H1 (cell line): ENCODE data around the gene FOXN1. TPM values are rescaled to one million over a fixed set of nuclear protein-coding genes. Genes with fewer than 3 reads are reported as not detected.
A peak's percentile ranks its signal among the peaks of the same experiment; 100 is the strongest.

ENCODE experiments used
- CTCF ChIA-PET: fragments of 300-600 bp; sonication (Branson Sonifier 250); formaldehyde crosslinking; loops from one replicate; lab custom pipeline; 2021; ENCODE audit not compliant: partially characterized antibody; lab: Charles Lee
- POLR2A ChIA-PET: fragments of 300-600 bp; sonication (Branson Sonifier 250); formaldehyde crosslinking; loops from one replicate; lab custom pipeline; 2021; ENCODE audit warnings: inconsistent platforms; ENCODE audit not compliant: partially characterized antibody; lab: Charles Lee
- DNase-seq, 2 experiments: peaks; one replicate each; pipeline versions ENCODE4 v3.0.0 to v3.0.0-alpha.2; 2010 to 2022; ENCODE audit warnings: low spot score in 2 of 2, low read depth in 1 of 2, mixed read lengths in 1 of 2
- FAIRE-seq: peaks from 2 replicates; lab custom pipeline; 2011; peaks lifted over from hg19 to GRCh38; lab: Jason Lieb, UNC
- H2AFZ ChIP-seq: 2 replicates; pipeline ENCODE4 v1.8.1; 2012; ENCODE audit warnings: low read length, inconsistent platforms
- H2AK5ac ChIP-seq: 2 replicates; pipeline ENCODE4 v1.6.1; 2013; ENCODE audit warnings: low read depth, low read length
- H2BK120ac ChIP-seq: replicated peaks from 2 replicates; pipeline ENCODE3; 2013; ENCODE audit warnings: low read depth, low read length, inconsistent platforms
- H2BK12ac ChIP-seq: 2 replicates; pipeline ENCODE4 v1.6.1; 2013; ENCODE audit warnings: low read depth, low read length
- H2BK15ac ChIP-seq: 2 replicates; pipeline ENCODE4 v1.6.1; 2013; ENCODE audit warnings: low read length
- H2BK20ac ChIP-seq: 2 replicates; pipeline ENCODE4 v1.6.1; 2013; ENCODE audit warnings: low read length
- H2BK5ac ChIP-seq: 2 replicates; pipeline ENCODE4 v1.6.1; 2013; ENCODE audit warnings: low read depth, low read length
- H3K14ac ChIP-seq: 2 replicates; pipeline ENCODE4 v1.6.1; 2013; ENCODE audit warnings: inconsistent platforms; ENCODE audit not compliant: insufficient read length
- H3K18ac ChIP-seq: 2 replicates; pipeline ENCODE4 v1.6.1; 2013; ENCODE audit warnings: low read length; ENCODE audit errors: extremely low read depth
- H3K23ac ChIP-seq: 2 replicates; pipeline ENCODE4 v1.6.1; 2013; ENCODE audit warnings: inconsistent platforms; ENCODE audit not compliant: insufficient read length
- H3K23me2 ChIP-seq: 2 replicates; pipeline ENCODE4 v1.6.1; 2013; ENCODE audit warnings: low read depth, low read length
- H3K27ac ChIP-seq: 2 replicates; pipeline ENCODE4 v1.6.1; 2011; ENCODE audit warnings: low read depth, low read length, inconsistent platforms
- H3K27me3 ChIP-seq, 4 experiments: replicated peaks in 1 of 4; 1 replicate in 1 of 4; 2 replicates in 3 of 4; pipeline versions ENCODE4 v1.6.1 to v1.8.1; 2011 to 2013; ENCODE audit warnings: low read length in 3 of 4, mild to moderate bottlenecking in 3 of 4, inconsistent platforms in 2 of 4, mixed read lengths in 2 of 4, moderate library complexity in 1 of 4; ENCODE audit not compliant: control insufficient read depth in 3 of 4, insufficient read depth in 3 of 4; ENCODE audit errors: extremely low read depth in 1 of 4
- H3K36me3 ChIP-seq, 4 experiments: 2 replicates each; pipeline versions ENCODE4 v1.6.1 to v1.8.1; 2011 to 2013; ENCODE audit warnings: mild to moderate bottlenecking in 4 of 4, low read length in 3 of 4, moderate library complexity in 2 of 4, control low read depth in 1 of 4, inconsistent platforms in 1 of 4; ENCODE audit not compliant: insufficient read depth in 4 of 4, control insufficient read depth in 2 of 4
- H3K4ac ChIP-seq: replicated peaks from 2 replicates; pipeline ENCODE3; 2013; ENCODE audit warnings: low read length, low read depth, mixed read lengths, inconsistent platforms; ENCODE audit not compliant: insufficient read length
- H3K4me1 ChIP-seq, 4 experiments: replicated peaks in 1 of 4; 1 replicate in 1 of 4; 2 replicates in 3 of 4; pipeline versions ENCODE4 v1.6.1 to v1.8.1; 2011 to 2013; ENCODE audit warnings: low read length in 3 of 4, inconsistent platforms in 2 of 4, mixed read lengths in 1 of 4; ENCODE audit not compliant: insufficient read depth in 4 of 4, control insufficient read depth in 3 of 4
- H3K4me2 ChIP-seq, 2 experiments: 2 replicates each; pipeline versions ENCODE4 v1.6.1 to v1.8.1; 2011 to 2013; ENCODE audit warnings: low read depth in 2 of 2, low read length in 2 of 2, control low read depth in 1 of 2, inconsistent platforms in 1 of 2, mild to moderate bottlenecking in 1 of 2; ENCODE audit not compliant: insufficient read depth in 1 of 2
- H3K4me3 ChIP-seq, 4 experiments: fragments of 200-600, 300-600 bp in 1 of 4; sonication (generic), shearing (Covaris generic), sonication (Bioruptor Twin) in 1 of 4; 2 replicates each; pipeline versions ENCODE4 v1.5.1 to v1.8.1; 2011 to 2016; ENCODE audit warnings: low read length in 4 of 4, low read depth in 3 of 4, control low read depth in 2 of 4, inconsistent platforms in 2 of 4, mild to moderate bottlenecking in 2 of 4, mixed read lengths in 1 of 4, moderate library complexity in 1 of 4; ENCODE audit not compliant: insufficient read depth in 2 of 4; ENCODE audit errors: extremely low read depth in 1 of 4
- H3K56ac ChIP-seq: replicated peaks from 2 replicates; pipeline ENCODE3; 2013; ENCODE audit warnings: low read depth, mild to moderate bottlenecking, mixed read lengths, low read length, inconsistent platforms; ENCODE audit not compliant: insufficient read length
- H3K79me1 ChIP-seq: 2 replicates; pipeline ENCODE4 v1.6.1; 2013; ENCODE audit warnings: low read depth, low read length, control low read depth
- H3K79me2 ChIP-seq, 2 experiments: 2 replicates each; pipeline versions ENCODE4 v1.6.1 to v1.8.1; 2012 to 2013; ENCODE audit warnings: low read length in 2 of 2, mild to moderate bottlenecking in 2 of 2, inconsistent platforms in 1 of 2; ENCODE audit not compliant: insufficient read depth in 2 of 2, control insufficient read depth in 1 of 2
- H3K9ac ChIP-seq, 4 experiments: replicated peaks in 1 of 4; 1 replicate in 1 of 4; 2 replicates in 3 of 4; pipeline versions ENCODE4 v1.6.1 to v1.8.1; 2011 to 2013; ENCODE audit warnings: low read depth in 3 of 4, low read length in 3 of 4, control low read depth in 2 of 4, mild to moderate bottlenecking in 2 of 4, moderate library complexity in 2 of 4, inconsistent platforms in 1 of 4; ENCODE audit errors: extremely low read depth in 1 of 4
- H3K9me3 ChIP-seq, 2 experiments: 2 replicates each; pipeline versions ENCODE4 v1.6.1 to v1.8.1; 2012 to 2013; ENCODE audit warnings: mild to moderate bottlenecking in 2 of 2, moderate library complexity in 2 of 2, control low read depth in 1 of 2, inconsistent platforms in 1 of 2, low read depth in 1 of 2, low read length in 1 of 2, mixed read lengths in 1 of 2; ENCODE audit not compliant: insufficient read depth in 2 of 2
- H4K20me1 ChIP-seq, 2 experiments: replicated peaks in 1 of 2; 2 replicates each; pipeline versions ENCODE3 to v1.8.1; 2011 to 2013; ENCODE audit warnings: inconsistent platforms in 2 of 2, low read length in 2 of 2, mild to moderate bottlenecking in 1 of 2; ENCODE audit not compliant: insufficient read depth in 2 of 2, control insufficient read depth in 1 of 2
- H4K5ac ChIP-seq: 2 replicates; pipeline ENCODE4 v1.6.1; 2013; ENCODE audit warnings: low read length, low read depth, mixed read lengths, inconsistent platforms; ENCODE audit not compliant: insufficient read length
- H4K8ac ChIP-seq: 2 replicates; pipeline ENCODE4 v1.8.0; 2013; ENCODE audit warnings: mild to moderate bottlenecking, moderate library complexity, low read length, inconsistent platforms; ENCODE audit not compliant: insufficient read depth; ENCODE audit errors: extremely low read depth
- H4K91ac ChIP-seq: replicated peaks from 2 replicates; pipeline ENCODE3; 2013; ENCODE audit warnings: low read length, mixed read lengths, inconsistent platforms; ENCODE audit not compliant: insufficient read length
- CTBP2 ChIP-seq: IDR thresholded peaks from 2 replicates; pipeline ENCODE4 v1.7.0; 2011; ENCODE audit warnings: borderline replicate concordance, mild to moderate bottlenecking, moderate library complexity, mixed read lengths, low read length; ENCODE audit not compliant: insufficient read depth, insufficient read length
- FOSL1 ChIP-seq: IDR thresholded peaks from 2 replicates; pipeline ENCODE4 v1.6.1; 2011; ENCODE audit warnings: mild to moderate bottlenecking, low read depth, low read length, moderate library complexity; ENCODE audit not compliant: insufficient read depth
- HDAC2 ChIP-seq, 2 experiments: fragments of 300-600 bp in 1 of 2; sonication (generic) in 1 of 2; IDR thresholded peaks; 2 replicates each; pipeline ENCODE4 v1.6.1; 2011 to 2012; ENCODE audit warnings: low read depth in 2 of 2, low read length in 2 of 2, mild to moderate bottlenecking in 2 of 2, moderate library complexity in 2 of 2, borderline replicate concordance in 1 of 2, inconsistent platforms in 1 of 2
- HDAC6 ChIP-seq: IDR thresholded peaks from one replicate; pipeline ENCODE4 v1.7.1; 2012; ENCODE audit warnings: low read depth, mild to moderate bottlenecking, inconsistent platforms, low read length, moderate library complexity
- JUND ChIP-seq: IDR thresholded peaks from 2 replicates; pipeline ENCODE4 v1.6.1; 2011; ENCODE audit warnings: mild to moderate bottlenecking, improper control_type of control experiment, low read length
- KDM5A ChIP-seq: fragments of 200-600 bp; IDR thresholded peaks from 2 replicates; pipeline ENCODE4 v1.7.1; 2012; ENCODE audit warnings: mild to moderate bottlenecking, low read length, inconsistent platforms, mixed read lengths
- NRF1 ChIP-seq: IDR thresholded peaks from 2 replicates; pipeline ENCODE4 v1.6.1; 2011; ENCODE audit warnings: mild to moderate bottlenecking, low read depth, low read length, improper control_type of control experiment
- POLR2A ChIP-seq, 2 experiments: IDR thresholded peaks; 1 replicate in 1 of 2; 2 replicates in 1 of 2; pipeline ENCODE4 v1.6.1; 2011; ENCODE audit warnings: low read depth in 2 of 2, low read length in 2 of 2, mild to moderate bottlenecking in 2 of 2; ENCODE audit errors: control extremely low read depth in 1 of 2
- POLR2AphosphoS5 ChIP-seq: IDR thresholded peaks from 2 replicates; pipeline ENCODE4 v1.6.1; 2011; ENCODE audit warnings: low read depth, low read length
- RXRA ChIP-seq: IDR thresholded peaks from 2 replicates; pipeline ENCODE4 v1.6.1; 2011; ENCODE audit warnings: low read depth, mild to moderate bottlenecking, low read length, moderate library complexity; ENCODE audit not compliant: insufficient read depth
- SP2 ChIP-seq: IDR thresholded peaks from 2 replicates; pipeline ENCODE4 v1.6.1; 2012; ENCODE audit warnings: mild to moderate bottlenecking, low read length, inconsistent platforms
- SP4 ChIP-seq: IDR thresholded peaks from 2 replicates; pipeline ENCODE4 v1.6.1; 2012; ENCODE audit warnings: low read length, inconsistent platforms
- SUZ12 ChIP-seq: fragments of 200-600 bp; sonication (generic); IDR thresholded peaks from 2 replicates; pipeline ENCODE4 v1.6.1; 2012; ENCODE audit warnings: mild to moderate bottlenecking, inconsistent platforms, low read length, moderate library complexity, mixed read lengths
- WGBS, 2 experiments: shearing (Covaris generic) in 1 of 2; methylation state at CpG; one replicate each; pipeline versions ENCODE4 v1.1.6 to v1.1.7; 2013 to 2015; ENCODE audit warnings: low lambda C conversion rate in 2 of 2, mixed read lengths in 2 of 2, inconsistent platforms in 1 of 2, low coverage in 1 of 2, missing lambda C conversion rate in 1 of 2; ENCODE audit not compliant: insufficient replicate concordance in 2 of 2, insufficient coverage in 1 of 2, insufficient read length in 1 of 2; ENCODE audit errors: extremely low coverage in 1 of 2, missing lambda C conversion rate in 1 of 2; 5-methylcytosine and 5-hydroxymethylcytosine counted together
- polyA plus RNA-seq, 7 experiments: library from polyadenylated mRNA; depleted of rRNA in 3 of 7; stranded (reverse) in 5 of 7; unstranded in 2 of 7; fragments of >200 nt in 5 of 7; fragments of 200-250 nt in 2 of 7; gene quantifications; 1 replicate in 5 of 7; 2 replicates in 1 of 7; 4 replicates in 1 of 7; pipeline versions ENCODE4 v1.2.1 to v1.2.3, GENCODE V29; 2011 to 2013; ENCODE audit warnings: missing spikeins in 2 of 7, mixed read lengths in 2 of 7
- total RNA-seq: library from RNA; stranded (reverse); fragmentation: NEBNext Ultra II Directional; extraction: Animal tissue kit (Norgen Biotek cat#: 25700); gene quantifications from 2 replicates; pipeline ENCODE4 v1.2.1, GENCODE V29; 2021

Gene FOXN1
- total and polyA plus RNA-seq, 2 of the 8 experiments (the other 6 are each of a cell fraction or from before 2014, with no cell fraction given): not detected

DNA sequence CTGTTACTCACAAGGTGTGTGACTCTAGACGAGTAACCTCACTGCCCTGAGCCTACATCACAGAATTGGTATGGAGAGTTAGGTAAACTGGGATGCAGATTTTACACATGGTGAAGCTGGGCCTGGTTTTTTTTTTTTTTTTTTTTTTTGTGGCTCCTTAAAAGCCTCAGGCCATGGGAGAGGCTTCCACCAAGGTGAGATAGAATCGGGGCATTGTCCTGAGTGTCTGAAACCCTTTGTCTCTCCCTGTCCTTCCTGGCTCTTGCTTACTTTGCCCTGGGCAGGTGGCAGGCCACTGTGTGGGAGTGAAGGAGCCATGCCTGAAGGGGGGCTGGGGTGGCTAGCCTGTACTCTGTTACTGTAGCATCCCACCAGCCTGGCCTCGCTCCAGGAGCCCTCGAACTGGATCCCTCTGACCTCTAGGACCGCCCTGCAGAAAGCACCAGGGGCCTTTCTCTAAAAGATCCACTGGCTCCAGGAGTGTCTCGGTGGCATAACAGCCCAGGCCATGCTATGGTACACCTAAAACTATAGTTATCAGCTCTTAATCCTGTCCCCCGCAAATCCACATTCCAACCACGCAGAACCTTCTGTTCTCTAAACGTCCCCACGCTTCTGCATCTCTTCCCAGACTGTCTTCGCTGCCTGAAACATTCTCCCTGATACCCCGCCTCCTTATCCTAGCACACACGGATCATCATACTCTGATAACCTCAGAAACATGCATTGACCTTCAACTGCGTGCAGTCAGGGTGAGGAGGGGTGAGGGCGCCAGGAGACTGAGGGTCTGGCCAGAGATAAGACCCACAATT is 34.4 kb upstream of the FOXN1 start:
- Histone ChIP-seq H2BK120ac (no peak overlapping the region), H3K14ac (no peak overlapping the region), H3K4me3 (no peak overlapping the region), H3K23ac (no peak overlapping the region), H3K56ac (no peak overlapping the region), H2BK15ac (no peak overlapping the region), H3K9me3 (no peaks in the 10 kb centered on the region), H3K27me3 (no peaks in the 10 kb centered on the region; a peak in 2 of 7 replicates), H2BK20ac (no peak overlapping the region), H3K9ac (no peak overlapping the region), H2BK5ac (no peak overlapping the region), H4K20me1 (no peaks in the 10 kb centered on the region), H3K4me2 (no peak overlapping the region), H3K23me2 (peaks cover 2% of the 10 kb centered on the region; the same call in 1 of the 2 replicates), H3K18ac (no peak overlapping the region), H4K91ac (no peak overlapping the region), H3K4me1 (no peaks in the 10 kb centered on the region), H2BK12ac (no peak overlapping the region), H3K79me2 (no peaks in the 10 kb centered on the region), H2AK5ac (no peak overlapping the region), H3K79me1 (no peaks in the 10 kb centered on the region), H3K27ac (no peak overlapping the region), H3K4ac (no peak overlapping the region), H3K36me3 (no peaks in the 10 kb centered on the region), H4K5ac (no peak overlapping the region), H4K8ac (no peak overlapping the region), H2AFZ (peak overlapping the region; percentile 2; the same call in 1 of the 2 replicates)
- ChIA-PET POLR2A (no interaction called here), CTCF (interaction anchor here (1.0 to 1.9 kb wide), 3 partner anchors 15 to 101 kb away, joined by 3 to 4 read pairs (median 3); partner anchors contain the start of gene VTN)
- FAIRE-seq (no peak), DNase-seq (peak in 1 of 2 experiments; percentile 31)
- 88% methylated on average over 15 of the region's 15 CpGs; no CpG with 5 or more reads in 1 of the 2 experiments for WGBS, 2 experiments
- TF ChIP-seq POLR2A (IDR thresholded peaks at IDR 0.05; ENCODE audit: control extremely low read depth in 1 of 2, low read depth in 2 of 2, low read length in 2 of 2) (no peak), RXRA (no peak), POLR2AphosphoS5 (no peak), CTBP2 (no peak), SP4 (no peak), SP2 (no peak), KDM5A (no peak), FOSL1 (no peak), SUZ12 (no peak), NRF1 (no peak), HDAC6 (no peak), HDAC2 (IDR thresholded peaks at IDR 0.05; ENCODE audit: borderline replicate concordance in 1 of 2, low read depth in 2 of 2, low read length in 2 of 2) (no peak), JUND (no peak)
